DMS53 (cell line): ENCODE measurements around the gene TSPAN15.

Experiments used
- DNase-seq: peaks from one replicate; lab custom pipeline; 2025; lab: John Stamatoyannopoulos, UW

Gene TSPAN15

DNA sequence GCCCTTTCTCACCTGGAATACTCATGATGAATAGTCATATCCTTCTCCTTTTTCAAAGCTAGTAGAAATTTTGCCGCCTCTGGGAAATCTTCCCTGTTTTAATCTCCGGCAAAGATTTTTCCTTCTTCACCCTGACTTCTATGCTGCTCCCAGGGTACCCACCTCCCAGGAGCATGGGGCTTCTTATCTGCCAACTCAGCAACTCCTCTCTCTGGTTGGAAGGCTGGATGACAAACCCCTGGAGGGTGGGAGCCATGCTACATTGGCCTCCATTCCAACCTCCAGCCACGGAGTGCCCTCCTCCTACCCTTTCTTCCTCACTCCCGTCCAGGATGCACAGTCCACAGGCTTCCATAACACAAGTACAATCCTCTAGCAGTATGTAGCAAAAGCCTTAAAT lies 102.1 kb downstream of the TSPAN15 start:
- DNase-seq: no peak

DNA sequence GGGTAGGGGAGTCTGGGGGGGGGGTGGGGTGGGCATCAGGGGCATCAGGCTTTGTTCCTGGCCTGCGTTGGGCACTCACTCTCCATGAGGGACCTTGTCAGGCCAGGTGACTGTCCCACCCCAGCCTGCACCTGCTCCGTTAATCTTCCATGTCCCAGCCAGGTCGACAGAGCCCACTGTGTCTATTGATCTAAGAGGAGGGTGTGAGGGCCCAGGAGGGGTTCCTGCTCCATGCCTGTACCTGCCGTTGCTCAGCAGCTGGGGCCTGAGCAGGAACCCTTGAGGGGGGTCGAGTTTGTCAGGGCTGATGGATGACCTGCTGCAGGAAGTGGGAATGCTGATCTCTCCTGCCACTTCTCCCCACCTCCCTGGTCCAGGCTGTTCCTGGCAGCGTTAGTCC lies 103.3 kb downstream of the TSPAN15 start:
- no peak for DNase-seq
